NCI-H526 (cell line): ENCODE data around the gene ICOS.

ENCODE experiments used
- DNase-seq, 2 experiments: peaks; one replicate each; lab custom pipeline; 2025; lab: John Stamatoyannopoulos, UW

The ICOS gene

GRCh38 chr2:204010628-204011560, 74.3 kb downstream of the ICOS start:
- no peak for DNase-seq
